Measurements from ENCODE around the gene FSCN2.

Gene FSCN2

DNA sequence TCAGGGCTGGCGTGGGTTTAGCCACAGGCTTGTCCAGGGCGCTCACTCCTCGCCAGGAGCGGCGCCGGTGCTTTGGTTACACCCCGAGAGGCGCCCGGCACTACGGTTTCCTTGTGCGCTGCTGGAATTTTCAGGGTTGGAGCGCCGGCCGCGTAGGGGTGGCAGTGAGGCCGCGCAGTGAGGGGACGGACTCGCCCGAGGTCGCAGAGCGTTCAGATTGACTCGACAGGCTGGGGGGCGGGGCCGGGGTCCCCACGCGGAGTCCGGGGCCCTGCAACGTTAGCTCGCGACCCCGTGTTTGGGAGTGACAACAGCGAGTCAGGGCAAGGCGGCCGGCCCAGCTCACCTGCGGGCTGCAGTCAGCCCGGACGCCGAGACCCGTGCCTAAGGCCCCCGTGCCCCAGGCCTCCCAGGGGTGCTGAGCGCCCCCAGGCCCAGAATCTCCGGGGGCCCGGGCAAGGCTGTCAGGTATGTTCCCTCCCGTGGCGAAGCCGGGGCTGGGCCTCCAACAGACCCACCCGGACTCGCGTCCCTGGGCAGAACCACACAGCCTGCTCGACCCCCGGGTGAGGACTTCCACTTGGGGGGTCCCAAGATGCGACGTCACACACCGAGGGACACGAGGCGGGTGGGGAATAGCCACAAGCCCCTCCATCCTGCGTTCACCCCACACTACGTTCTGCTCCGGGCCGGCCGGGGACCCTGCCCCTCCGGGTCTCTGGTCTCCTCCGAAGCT, 14.3 kb upstream of the FSCN2 start:
- DNase-seq: peak; percentile 90

DNA sequence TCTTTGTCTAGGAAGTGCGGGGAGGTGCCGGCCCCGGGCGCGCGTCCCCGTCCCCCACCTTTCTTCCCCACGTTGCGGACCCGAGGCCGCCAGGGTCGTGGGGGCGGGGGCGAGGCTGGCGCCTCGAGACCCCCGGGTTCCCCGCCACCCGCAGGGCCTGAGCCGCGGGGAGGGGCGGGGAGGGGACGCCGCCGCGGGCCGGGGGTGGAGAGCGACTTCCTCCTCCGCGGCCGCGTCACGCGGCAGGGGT, 13.8 kb upstream of the FSCN2 start:
- DNase-seq: no peak

DNA sequence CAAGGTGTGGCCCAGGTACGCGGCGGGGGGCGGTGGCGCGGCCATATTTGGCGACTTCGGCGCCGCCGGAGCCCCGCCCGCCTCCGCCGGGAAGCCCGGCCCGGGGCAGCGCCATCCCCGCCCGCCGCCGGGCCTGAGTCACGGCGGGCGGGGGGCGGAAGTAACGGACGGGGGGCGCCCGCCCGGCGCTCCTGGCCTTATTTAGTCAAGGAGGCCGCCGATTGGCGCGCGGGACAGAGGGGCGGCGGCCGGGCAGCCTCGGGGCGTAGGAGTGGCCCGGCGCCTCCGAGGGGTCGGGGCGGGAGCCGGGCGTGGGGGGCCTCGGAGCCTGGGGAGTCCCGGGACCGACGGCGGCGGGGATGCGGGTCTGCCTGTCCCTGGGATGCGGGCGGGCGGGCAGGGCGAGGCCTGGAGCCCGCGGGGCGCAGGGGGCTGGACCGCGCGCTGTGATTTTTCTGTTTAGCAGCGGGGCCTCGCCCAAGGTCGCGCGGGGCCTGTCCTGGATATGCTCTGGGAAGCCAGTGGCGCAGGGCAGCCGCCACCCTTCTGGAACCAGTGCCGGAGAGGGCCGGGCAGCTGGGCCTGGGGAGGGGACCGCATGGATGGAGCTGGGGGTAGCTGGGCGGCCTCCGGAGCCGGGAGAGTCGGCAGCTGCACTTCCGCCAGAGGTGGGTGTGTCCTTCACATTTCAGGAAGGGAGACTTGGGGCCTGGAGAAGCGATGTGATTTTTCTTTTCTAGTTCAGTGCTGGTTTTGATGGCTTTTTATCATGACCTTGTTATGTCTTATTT, 13.2 kb upstream of the FSCN2 start:
- peak; percentile 93 for DNase-seq

DNA sequence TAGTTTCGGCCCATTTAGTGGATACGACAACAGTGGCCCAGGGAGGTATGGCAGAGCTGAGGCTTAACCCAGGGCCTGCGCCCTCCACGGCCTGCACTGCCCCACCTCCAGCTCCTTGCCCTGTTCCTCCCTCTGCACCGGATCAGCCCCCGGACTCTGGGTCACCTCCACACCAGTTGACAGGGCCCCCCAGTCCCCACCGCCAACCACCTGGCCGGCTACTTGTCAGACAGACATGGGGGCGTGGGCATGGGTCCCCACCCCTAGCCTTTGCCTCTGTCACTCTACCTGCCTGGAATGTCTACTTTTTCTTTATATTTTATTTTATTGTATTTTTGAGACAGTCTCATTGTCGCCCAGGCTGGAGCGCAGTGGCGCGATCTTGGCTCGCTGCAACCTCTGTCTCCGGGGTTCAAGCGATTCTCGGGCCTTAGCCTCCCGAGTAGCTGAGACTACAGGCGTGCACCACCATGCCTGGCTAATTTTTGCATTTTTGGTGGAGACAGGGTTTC, 12.6 kb upstream of the FSCN2 start:
- DNase-seq: no peak

DNA sequence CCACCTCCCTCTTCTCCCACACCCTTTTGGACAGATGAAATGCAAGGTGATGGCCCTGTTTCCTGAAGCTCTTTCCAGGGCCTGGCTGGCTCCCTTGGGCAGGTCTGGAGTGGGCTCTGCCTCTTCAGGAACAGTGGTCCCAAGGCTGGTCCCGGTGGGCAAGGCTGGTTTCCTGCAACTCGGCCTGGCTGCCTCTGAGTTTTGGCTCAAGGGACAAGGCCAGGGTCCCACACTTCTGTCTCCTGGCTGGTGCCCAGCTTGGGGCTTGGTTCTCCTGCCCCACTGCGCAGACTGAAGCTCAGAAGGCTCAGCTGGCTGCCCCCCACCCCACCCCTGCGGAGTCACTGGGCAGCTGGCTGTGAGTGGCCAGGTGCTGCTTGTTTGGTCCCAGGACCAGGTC, 11.7 kb upstream of the FSCN2 start:
- no peak for DNase-seq

DNA sequence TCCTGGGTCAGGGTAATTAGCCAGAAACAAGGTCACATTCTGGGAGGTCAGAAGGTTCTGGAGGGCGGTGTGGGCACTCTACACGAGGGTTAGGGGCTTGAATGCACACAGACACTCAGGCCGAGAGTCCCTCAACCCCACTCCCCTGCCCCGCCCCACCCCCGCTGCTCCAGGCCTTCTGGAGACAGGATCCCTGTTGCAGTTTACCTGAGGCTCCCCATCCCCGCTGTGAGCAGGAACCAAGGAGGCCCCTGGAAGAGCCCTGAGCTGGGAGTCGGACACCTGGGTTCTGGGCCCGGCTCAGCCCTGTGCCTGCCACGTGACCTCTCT, 11.2 kb upstream of the FSCN2 start:
- DNase-seq: no peak

DNA sequence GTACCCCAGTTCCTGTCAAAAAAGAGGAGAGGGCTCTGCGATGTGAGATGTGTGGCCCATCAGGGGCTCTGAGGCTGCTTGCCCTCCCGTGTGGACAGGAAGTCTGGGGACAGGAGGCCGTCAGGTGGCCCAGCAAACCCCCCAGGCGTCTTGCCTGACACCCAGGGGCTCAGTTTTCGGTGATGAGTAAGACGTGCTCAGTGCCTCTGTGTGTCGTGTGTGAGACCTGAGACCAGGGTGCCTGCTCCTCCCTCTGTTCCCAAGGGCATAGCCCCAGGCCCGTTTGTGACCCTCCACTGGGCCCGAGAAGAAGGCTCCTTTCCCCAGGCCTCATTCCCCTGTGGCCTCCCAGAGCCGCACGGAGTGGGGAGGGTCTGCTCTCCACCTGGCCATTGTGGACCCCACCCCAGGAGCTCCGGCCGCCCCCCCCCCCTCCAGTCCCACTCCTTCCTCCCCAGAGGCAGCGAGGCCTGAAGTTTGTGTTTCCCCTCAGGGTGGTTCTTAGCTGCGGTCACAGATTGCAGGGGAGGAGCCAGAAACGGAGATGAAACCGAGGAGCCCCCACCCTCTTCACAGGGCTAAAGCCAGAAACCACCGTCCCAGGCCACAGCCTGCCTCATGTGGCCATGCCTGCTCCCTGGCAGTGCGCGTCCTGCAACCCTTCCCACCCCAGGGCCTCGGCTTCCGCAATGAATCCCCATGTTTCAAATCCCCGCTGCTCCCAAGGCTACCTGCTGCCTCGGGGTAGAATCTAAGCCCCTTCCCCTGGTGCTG, 10.7 kb upstream of the FSCN2 start:
- DNase-seq: peak; percentile 90

DNA sequence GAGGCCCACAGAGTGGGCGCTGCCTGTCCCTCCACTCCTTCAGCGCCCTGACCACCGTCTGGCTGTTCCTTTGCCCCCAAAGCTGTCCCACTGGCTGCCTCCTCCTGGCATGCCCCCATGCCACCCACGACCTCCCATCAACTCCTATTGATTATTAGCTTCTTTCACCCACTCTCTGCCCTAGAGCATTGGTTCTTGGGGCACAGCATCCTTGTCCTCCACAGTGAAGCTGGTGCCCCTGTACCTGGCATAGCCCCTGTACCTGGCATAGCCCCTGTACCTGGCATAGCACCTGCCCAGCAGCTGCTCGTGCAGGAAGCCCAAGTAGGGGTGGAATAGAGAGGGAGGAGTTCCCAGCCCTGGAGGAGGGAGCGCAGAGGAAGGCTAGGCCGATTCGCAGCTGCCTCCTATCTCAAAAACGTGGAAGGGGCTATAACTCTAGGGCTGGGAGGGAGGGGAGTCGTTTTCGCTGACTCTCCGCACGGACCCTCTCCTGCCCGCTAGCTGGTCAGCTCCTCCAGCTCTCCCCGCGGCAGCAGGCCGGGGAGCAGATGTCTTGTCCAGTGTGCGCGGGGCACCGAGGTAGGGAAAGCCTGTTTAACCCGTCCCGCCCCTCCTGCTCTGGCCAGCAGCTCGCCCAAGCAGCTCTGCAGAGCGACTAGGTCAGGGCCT, 9.9 kb upstream of the FSCN2 start:
- DNase-seq: peak; percentile 94

DNA sequence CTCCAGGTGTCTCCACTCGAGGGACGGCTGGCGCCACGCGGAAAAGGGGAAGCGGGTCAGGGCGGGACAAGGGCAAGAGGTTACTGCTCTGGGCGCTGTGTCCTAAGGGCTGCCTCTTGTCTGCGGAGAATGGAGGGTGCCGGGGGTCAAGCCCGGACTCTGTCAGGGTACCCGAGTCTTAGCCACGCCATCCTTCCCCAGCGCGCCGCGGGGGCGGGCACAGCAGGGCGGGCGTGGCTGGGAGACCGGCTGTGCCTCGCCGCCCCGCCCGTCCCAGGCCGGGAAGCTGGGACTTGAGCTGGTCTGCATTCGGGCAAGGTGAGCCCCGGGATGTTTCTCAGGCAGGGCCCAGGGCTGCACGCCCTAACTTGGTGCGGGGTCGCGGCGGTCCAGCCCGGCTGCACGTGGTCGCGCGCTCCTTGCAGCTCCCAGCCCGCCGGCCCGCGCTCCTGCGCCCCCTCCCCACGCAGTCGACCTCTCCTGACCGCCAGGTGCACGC, 9.3 kb upstream of the FSCN2 start:
- DNase-seq: peak; percentile 83

DNA sequence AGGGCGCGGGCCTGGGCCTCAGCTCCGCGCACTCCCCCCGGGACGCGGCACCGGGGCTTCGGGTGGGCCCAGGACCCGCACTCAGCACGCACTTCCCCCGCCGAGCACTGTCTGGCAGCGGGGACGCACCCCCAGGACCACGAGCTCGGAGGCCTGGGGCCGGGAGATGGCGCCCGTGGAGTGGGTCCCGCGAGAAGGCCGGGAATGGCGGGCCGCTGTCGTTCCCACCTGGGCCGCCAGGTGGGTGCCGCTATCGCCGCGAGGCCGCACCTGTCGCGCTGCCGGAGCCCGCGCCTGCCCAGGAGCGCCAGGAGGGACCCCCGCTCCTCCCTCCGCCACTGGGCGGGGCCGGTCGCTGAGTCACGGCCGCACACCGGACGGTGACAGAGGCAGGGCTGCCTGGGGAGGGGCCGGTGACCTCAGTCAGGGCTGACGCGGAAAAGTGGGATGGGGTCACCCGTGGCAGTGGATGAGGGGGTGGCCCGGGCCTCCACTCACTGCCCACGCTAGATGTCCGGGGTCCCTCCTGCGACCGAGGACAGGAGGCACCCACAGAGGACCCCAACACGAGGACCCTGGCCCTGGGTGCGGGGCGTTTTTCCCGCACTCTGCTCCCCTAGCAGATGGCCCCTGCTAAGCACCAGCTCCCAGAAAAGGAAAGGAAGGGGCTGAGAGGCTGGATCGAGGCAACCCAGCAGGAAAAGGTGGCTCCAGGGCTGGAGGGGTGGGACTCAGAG, 8.7 kb upstream of the FSCN2 start:
- peak; percentile 94 for DNase-seq

DNA sequence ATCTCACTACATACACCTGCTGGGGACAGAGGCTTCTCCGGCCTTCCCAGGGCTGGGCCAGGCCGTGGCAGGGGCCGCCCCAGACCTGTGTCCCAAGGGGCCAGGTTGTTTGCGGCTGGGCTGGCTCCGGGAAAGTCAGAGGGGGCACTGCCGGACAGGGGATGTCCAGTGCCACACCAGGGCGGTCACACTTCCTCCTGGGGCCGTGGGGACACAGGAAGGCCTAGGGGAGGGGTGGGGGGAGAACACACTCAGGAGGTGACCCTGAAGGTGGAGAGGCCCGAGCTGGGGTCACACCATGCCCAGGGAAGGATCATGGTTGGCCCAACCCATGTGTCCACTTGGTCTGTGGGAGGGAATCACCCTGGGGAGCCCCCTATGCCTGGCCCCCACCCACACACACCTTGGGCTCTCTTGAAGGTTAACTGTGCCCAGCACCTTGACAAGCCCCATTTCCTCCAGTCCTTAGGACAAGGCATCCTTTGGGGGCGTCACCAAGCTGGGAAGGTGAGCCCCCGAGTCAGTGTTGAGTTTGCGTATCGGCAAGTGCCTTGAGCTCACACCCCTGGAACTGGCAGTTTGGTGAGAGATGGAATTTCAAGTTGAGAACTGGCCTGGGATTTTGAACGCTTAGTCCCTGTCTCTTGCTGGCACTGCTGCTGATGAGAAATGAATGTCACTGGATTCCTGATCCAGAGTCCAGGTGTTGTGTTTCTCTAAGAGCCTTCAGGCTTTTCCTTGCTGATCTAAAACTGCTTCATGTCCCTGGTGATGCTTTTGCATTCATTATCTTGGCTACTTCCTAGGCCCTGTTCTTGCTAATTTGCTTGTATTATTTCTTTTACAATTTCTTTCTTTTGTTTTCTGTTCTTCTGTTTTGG, 7.9 kb upstream of the FSCN2 start:
- DNase-seq: no peak

DNA sequence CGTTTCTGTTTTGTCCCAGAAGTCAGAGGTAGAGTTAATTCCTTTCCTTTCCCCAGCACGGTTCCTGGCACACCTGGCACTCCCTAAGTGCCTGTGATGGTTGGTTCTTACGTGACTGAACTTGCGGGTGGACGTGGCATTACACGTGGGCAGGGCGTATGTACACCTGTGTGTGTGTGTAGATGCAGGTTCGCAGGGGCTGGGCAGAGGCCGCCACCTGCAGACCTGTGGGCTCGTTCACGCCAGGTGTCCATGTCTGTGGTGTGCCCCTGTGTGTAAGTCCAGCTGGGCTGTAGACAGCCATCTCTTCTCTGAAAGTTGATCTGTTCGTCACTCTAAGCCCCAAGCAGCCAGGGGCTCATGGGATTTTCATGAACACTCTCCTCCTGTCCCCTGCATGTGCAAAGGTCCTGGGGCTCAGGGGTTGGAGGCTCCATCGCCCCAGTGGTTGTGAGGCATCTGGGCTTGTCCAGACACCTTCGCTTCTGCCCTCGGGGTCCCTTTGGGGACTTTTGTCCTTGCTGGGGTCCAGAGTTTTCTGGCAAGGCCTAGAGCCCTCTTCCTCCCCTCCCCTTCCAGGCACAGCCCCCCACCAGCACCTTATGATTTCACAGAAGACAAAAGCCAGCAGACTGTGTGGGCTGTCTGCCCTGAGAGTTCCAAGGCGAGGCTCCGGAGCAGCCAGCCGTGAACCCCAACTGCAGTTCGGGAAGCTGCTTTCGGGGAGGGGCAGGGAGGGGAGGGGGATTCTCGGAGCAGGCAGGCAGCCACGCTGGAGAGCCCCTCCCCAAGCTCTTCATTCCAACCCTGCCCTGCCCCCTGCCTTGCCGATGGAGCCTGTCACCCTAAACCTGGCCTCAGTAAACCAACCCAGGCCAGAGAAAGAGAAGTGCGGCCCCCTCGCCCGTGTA, 5.4 kb upstream of the FSCN2 start:
- peak; percentile 91 for DNase-seq

DNA sequence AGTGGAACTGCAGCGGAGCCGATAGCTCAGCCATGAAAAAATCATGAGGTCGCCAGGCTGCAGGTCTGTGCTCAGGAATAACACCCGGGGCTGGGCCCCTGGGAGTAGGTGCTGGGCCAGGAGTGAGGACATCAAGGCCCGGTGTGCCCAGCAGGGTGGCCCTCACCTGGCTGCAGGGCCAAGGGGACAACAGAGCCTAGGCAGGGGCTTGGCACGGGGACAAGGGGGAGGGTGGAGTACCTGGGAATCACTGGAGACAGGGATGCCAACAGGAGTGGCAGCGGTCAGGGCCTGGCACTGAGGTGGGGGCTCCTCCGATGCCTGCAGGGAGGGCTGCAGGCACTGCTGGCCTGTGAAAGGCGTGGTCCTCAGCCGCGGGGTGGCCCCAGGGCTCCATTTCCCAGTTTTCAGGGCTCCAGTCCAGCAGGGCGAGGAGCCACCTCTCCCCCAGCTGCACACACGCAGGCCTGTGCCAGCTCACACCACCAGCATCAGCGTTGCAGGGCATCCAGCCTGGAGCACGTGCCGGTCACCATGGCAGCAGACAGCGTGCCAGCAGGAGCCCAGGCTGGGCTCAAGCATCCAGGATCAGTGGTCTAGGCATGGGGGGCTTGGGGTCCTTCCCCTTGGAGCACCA, 4.7 kb upstream of the FSCN2 start:
- no peak for DNase-seq

DNA sequence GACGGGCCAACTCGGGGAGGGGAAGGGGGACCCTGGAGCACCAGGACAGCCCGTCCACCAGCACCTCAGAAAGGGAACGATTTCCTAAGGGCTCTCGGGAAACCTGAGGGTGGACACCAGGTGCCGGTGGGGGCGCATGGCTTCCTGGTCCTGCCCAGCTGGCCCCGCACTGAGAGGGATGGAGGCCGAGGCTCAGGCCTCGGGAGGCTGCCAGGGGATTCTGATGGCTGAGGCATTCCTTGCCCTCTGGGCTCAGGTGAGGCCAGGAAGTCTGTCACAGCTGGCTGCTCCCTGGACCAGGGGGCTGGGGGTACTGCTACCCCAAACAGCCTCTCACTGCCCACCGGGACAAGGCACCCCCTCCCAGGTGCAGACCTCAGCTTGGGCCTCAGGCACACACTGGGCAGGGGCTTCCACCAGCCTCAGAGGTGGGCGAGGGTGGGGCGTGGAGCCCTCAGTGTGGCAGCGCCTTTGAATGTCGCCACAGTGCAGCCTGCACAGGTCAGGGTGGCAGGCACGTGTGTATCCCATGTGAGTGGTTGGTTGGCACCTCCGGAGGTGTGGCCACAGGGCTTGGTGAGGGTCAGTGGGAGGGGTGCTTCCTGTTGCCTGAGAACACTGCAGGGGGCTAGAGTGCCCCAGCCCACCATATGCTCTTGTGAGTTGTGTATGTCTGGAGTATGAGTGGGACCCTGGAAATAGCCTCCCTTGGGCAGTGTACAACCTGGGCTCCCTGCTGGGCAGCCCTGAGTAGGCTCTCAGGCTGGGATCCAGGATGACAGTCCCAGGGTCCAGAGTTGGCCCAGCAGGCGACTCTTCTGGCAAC, 3.9 kb upstream of the FSCN2 start:
- no peak for DNase-seq

DNA sequence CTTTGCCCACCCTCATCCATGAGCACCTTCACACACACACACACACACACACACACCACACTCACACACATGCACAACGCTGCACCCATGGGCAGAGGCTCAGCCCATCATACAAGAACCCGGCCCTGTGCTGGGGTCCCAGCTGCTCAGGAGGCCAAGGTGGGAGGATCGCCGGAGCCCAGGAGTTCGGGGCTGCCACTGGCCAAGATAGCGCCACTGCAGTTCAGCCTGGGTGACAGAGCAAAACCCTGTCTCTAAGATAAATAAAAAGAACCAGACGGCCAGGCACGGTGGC, 3.4 kb upstream of the FSCN2 start:
- DNase-seq: no peak

DNA sequence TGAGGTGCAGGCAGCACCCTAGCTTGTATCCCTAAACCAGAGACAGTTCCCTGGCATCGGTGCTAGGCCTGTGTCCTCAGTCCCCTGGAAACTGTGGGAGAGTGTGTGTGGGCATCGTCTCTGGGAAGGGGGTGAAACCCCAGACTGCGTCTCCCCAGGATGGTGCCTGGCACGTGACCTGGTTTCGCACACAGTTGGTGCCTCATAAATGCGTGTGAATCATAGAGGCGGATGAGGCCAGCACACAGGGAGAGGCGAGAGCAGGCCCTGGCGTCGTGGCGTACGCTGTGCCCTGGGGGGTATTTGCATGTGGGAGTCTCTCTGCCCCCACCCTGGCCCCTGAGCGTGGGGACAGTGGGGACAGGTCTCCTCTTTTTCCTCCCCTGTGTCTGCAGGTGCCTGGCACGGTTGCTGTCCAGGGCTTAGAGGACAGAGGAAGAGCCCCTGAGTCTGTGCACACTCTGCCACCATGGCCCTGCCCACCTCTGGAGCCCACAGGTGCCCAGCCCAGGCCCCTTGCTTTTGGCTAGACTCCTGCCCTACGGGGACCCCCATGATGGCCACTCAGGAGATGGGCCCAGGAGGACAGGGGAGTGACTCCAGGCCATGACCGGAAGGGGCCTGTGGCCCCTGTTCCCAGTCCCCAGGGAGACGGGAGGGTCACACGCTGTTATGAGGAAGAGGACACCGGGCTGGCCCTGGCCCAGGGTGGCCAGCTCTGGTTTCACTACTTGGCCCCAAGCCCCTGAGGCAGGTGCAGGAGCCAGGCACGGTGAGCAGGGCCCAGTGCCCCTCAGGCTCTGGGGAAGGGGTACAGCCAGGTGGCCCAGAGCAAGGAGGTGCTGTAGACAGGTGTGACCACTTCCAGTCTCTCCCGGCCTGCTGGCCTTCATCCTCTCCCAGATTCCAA, 1.3 kb upstream of the FSCN2 start:
- no peak for DNase-seq

DNA sequence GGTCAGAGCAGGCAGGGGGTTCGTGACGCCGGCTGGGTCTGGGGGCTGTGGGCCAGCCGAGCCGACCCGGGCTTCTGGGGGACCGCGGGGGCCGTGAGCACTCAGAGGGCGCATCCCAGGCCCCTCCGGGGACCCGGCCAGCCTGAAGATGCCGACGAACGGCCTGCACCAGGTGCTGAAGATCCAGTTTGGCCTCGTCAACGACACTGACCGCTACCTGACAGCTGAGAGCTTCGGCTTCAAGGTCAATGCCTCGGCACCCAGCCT, 140 bp downstream of the FSCN2 start:
- DNase-seq: no peak

All from islet precursor cell (in vitro differentiated cells).